HG03280 (cell line): Measurements from ENCODE around the gene ERC2.
"Not testable (repeated sequence)": the region's sequence is repeated elsewhere in the genome, so short reads cannot be mapped to it uniquely, and the experiment has no call there.

Experiments used
- ATAC-seq: cut with Tn5 transposase; IDR thresholded peaks from one replicate; pipeline ENCODE4 v1.9.1; 2021; ENCODE audit warnings: mild to moderate bottlenecking, moderate library complexity; ENCODE audit not compliant: unreplicated experiment

Gene ERC2

GRCh38 chr3:56015374-56015773, 452.9 kb downstream of the ERC2 start:
- ATAC-seq: not testable (repeated sequence)

GRCh38 chr3:56012721-56013120, 455.5 kb downstream of the ERC2 start:
- no peak for ATAC-seq

- ATAC-seq: no peak
Observed at GRCh38 chr3:56005196-56005805, 463.0 kb downstream of the ERC2 start.

GRCh38 chr3:56003129-56003528, 465.1 kb downstream of the ERC2 start:
- no peak for ATAC-seq

- no peak for ATAC-seq
Observed at GRCh38 chr3:56001991-56002390, 466.3 kb downstream of the ERC2 start.

- no peak for ATAC-seq
Observed at GRCh38 chr3:56001537-56001936, 466.7 kb downstream of the ERC2 start.

- no peak for ATAC-seq
Observed at GRCh38 chr3:55989366-55989765, 478.9 kb downstream of the ERC2 start.

GRCh38 chr3:55988905-55989304, 479.4 kb downstream of the ERC2 start:
- ATAC-seq: no peak

GRCh38 chr3:55984626-55985025, 483.6 kb downstream of the ERC2 start:
- ATAC-seq: no peak

GRCh38 chr3:55978953-55979352, 489.3 kb downstream of the ERC2 start:
- no peak for ATAC-seq

GRCh38 chr3:55974421-55975165, 493.7 kb downstream of the ERC2 start:
- no peak for ATAC-seq

GRCh38 chr3:55969634-55970033, 498.6 kb downstream of the ERC2 start:
- no peak for ATAC-seq

GRCh38 chr3:55968331-55968730, 499.9 kb downstream of the ERC2 start:
- ATAC-seq: no peak

GRCh38 chr3:55966566-55966965, 501.7 kb downstream of the ERC2 start:
- no peak for ATAC-seq

GRCh38 chr3:55965776-55966175, 502.5 kb downstream of the ERC2 start:
- no peak for ATAC-seq

GRCh38 chr3:55964491-55964985, 503.7 kb downstream of the ERC2 start:
- no peak for ATAC-seq

GRCh38 chr3:55963601-55964000, 504.7 kb downstream of the ERC2 start:
- ATAC-seq: no peak

- no peak for ATAC-seq
Observed at GRCh38 chr3:55959471-55960080, 508.7 kb downstream of the ERC2 start.

- no peak for ATAC-seq
Observed at GRCh38 chr3:55958605-55959004, 509.7 kb downstream of the ERC2 start.

- ATAC-seq: no peak
Observed at GRCh38 chr3:55955891-55956477, 512.3 kb downstream of the ERC2 start.

- ATAC-seq: no peak
Observed at GRCh38 chr3:55951388-55951787, 516.9 kb downstream of the ERC2 start.

- no peak for ATAC-seq
Observed at GRCh38 chr3:55947406-55947805, 520.9 kb downstream of the ERC2 start.
